ENCODE measurements around the gene MLXIP. TPM values are rescaled to one million over a fixed set of nuclear protein-coding genes. Genes with fewer than 3 reads are reported as not detected.
A peak's percentile ranks its signal among the peaks of the same experiment; 100 is the strongest.

Gene MLXIP
- total and polyA plus RNA-seq, 2 of the 4 experiments (the other 2 are of a cell fraction) = 2.7 to 10.8 TPM

DNA sequence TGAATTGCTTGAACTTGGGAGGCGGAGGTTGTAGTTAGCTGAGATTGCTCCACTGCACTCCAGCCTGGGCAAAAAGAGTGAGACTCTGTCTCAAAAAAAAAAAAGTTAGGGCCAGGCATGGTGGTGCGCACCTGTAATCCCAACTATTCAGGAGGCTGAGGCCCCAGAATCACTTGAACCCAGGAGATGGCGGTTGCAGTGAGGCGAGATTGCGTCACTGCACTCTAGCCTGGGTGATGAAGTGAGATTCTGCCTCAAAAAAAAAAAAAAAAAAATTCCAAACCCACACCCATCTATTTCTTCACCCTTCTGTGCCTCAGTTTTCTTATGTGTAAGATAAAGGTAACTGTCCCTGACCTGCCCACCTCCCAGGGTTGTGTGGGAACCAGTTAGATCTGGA is 11.0 kb upstream of the MLXIP start:
- Histone ChIP-seq H2AK5ac (ENCODE audit: low read depth, low read length) (no peak overlapping the region), H4K8ac (ENCODE audit: low read depth in 2 of 2, low read length in 2 of 2) (no peak overlapping the region), H2BK15ac (ENCODE audit: low read depth, low read length) (no peak overlapping the region), H3K9me3 (ENCODE audit: control insufficient read depth, insufficient read depth, low read length) (no peaks in the 10 kb centered on the region), H3K4me3 (ENCODE audit: insufficient read depth, low read depth, low read length) (no peak overlapping the region), H4K91ac (ENCODE audit: insufficient read depth, low read depth, low read length) (no peak overlapping the region), H3K18ac (ENCODE audit: low read depth, low read length) (no peak overlapping the region), H3K36me3 (ENCODE audit: control insufficient read depth, insufficient read depth, low read length) (no peaks in the 10 kb centered on the region), H3K4me2 (ENCODE audit: low read depth, low read length) (peak overlapping the region; percentile 72), H3K4me1 (ENCODE audit: control insufficient read depth, insufficient read depth, low read length) (peaks cover 36% of the 10 kb centered on the region), H2BK5ac (ENCODE audit: low read depth, low read length, poor library complexity, severe bottlenecking) (no peak overlapping the region), H3K79me1 (ENCODE audit: low read depth in 1 of 2, low read length in 2 of 2) (peaks cover 0 to 19% of the 10 kb centered on the region in 2 experiments; a peak in 2 of 4 replicates), H2AFZ (replicated peaks; ENCODE audit: low read length, poor library complexity) (no peak overlapping the region), H3K9me1 (ENCODE audit: insufficient read depth, low read length) (peaks cover 18% of the 10 kb centered on the region), H2BK120ac (ENCODE audit: low read depth, low read length) (no peak overlapping the region), H3K27ac (ENCODE audit: insufficient read depth, low read length) (peak overlapping the region; percentile 50; the same call in 1 of the 2 replicates), H3K14ac (replicated peaks; ENCODE audit: low read depth, low read length) (no peak overlapping the region), H3K27me3 (ENCODE audit: control insufficient read depth, insufficient read depth, low read length) (no peaks in the 10 kb centered on the region), H2BK20ac (ENCODE audit: low read depth, low read length) (no peak overlapping the region), H2AK9ac (replicated peaks; ENCODE audit: low read depth, low read length, poor library complexity) (no peak overlapping the region), H3K9ac (ENCODE audit: low read depth, low read length) (no peak overlapping the region), H4K5ac (ENCODE audit: low read depth, low read length) (no peak overlapping the region), H4K20me1 (ENCODE audit: insufficient read depth, low read length) (no peaks in the 10 kb centered on the region; the same call in 1 of the 2 replicates), H3K56ac (ENCODE audit: extremely low read depth, insufficient read depth, low read length) (no peak overlapping the region), H3K4ac (ENCODE audit: low read depth, low read length) (no peak overlapping the region), H3K23ac (ENCODE audit: low read depth, low read length) (no peak overlapping the region)
- TF ChIP-seq BHLHE40 (IDR thresholded peaks at IDR 0.05; ENCODE audit: low read depth, low read length) (no peak), NFE2L2 (IDR thresholded peaks at IDR 0.05; ENCODE audit: low read depth, low read length) (no peak), CEBPB (IDR thresholded peaks at IDR 0.05; ENCODE audit: low read depth, low read length) (peak; percentile 76)
- in situ Hi-C loops (cut with MboI; ENCODE audit: low sequenced_read_pairs) = no loop called here
- WGBS, 2 experiments (ENCODE audit: extremely low coverage in 2 of 2, insufficient read length in 1 of 2) = 100% methylated on average over 1 of the region's 5 CpGs; no CpG with 5 or more reads in 1 of the 2 experiments
- dilution Hi-C loops (cut with HindIII; ENCODE audit: low sequenced_read_pairs, unreplicated experiment) = no loop called here
- ChIA-PET POLR2A (ENCODE audit: unreplicated experiment) (no interaction called here), CTCF (interaction anchor here (0.6 kb wide), 1 partner anchor 1777 kb away, joined by 4 read pairs; no protein-coding TSS in a partner anchor)
- BruUV-seq (replicated peaks) = no TSS peak
- DNase-seq = no peak
- ATAC-seq (ENCODE audit: low read depth) = no peak
- intact Hi-C loops (cut with micrococcal nuclease) = no loop called here

Data from IMR-90 (cell line).